HG03469 (cell line): ENCODE results near the gene ATP6V0B.

Experiments
- ATAC-seq: cut with Tn5 transposase; IDR thresholded peaks from one replicate; pipeline ENCODE4 v1.9.1; 2021; ENCODE audit warnings: mild to moderate bottlenecking, moderate library complexity, moderate number of reproducible peaks; ENCODE audit not compliant: unreplicated experiment

The ATP6V0B gene

DNA sequence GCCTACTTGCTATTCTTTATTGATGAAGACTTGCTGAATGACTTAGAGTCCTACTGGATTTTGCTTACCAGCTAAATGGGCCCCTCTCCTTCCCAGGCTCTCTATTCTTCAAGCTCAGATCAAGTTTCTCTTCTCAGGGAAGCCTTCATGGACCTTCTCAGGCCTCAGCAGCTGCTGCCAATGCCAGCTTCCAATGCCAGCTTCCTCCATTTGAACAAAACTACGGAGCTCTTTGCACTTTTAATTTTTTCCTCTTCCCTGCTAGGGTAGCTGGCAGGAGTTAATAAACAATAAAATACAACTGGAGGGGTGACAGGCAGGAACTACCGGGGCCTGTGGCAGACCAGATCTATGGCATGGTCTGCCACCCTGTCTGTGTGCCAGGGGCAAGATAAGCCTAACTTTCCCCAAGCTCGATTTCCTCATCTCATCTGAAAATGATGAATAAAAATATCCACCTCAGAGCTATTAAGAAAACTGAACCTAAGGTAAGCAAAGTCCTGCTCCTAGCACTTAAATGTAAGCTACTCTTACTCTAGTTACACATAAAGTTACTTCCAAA is 29.0 kb upstream of the ATP6V0B start:
- ATAC-seq, result no peak

DNA sequence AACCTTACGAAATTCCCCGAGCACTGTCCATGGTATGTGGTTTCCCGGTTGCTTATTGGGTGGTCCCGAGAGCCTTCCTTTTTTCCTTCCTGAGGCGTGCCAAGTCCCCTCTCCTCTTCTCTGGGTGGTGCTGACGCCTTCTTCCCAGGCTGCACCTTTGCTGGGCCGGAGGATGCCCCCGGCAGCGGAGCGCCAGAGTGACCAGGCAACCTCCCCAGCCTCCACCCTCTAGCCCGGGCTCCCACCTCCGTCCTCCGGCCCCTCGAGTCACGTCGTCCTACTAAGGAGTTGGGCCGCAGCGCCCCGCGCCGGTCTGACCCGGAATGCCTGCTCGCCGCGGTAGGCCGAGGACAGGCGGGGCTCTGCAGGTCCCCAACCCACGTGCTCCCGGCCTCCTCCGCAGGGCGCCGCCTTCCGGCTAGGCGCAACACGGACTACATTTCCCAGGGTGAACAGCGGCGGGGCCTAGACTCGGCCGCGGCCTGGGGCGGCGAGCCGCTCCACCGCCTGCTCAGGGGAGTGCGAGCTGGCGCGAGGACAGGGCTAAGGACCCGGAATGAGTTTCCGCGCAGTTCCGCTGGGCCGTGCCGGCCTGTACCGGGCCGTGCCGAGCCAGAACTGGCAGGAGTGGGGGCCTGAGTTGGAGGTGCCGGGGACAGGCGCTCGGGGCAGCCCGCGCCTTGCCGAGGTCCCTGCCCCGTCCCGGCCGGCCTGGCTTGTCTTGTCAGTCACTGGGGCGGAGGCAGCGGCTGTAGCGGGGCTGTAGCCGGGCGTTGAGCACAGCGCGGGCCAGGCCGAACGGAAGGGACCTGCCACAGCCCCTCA is 28.3 kb upstream of the ATP6V0B start, which contains the start of gene IPO13:
TSS of gene IPO13 (plus strand) at position 715 of the 825 bp plus-strand sequence. CDS start 651 bp downstream, outside the sequence.
- peak; percentile 85 for ATAC-seq

DNA sequence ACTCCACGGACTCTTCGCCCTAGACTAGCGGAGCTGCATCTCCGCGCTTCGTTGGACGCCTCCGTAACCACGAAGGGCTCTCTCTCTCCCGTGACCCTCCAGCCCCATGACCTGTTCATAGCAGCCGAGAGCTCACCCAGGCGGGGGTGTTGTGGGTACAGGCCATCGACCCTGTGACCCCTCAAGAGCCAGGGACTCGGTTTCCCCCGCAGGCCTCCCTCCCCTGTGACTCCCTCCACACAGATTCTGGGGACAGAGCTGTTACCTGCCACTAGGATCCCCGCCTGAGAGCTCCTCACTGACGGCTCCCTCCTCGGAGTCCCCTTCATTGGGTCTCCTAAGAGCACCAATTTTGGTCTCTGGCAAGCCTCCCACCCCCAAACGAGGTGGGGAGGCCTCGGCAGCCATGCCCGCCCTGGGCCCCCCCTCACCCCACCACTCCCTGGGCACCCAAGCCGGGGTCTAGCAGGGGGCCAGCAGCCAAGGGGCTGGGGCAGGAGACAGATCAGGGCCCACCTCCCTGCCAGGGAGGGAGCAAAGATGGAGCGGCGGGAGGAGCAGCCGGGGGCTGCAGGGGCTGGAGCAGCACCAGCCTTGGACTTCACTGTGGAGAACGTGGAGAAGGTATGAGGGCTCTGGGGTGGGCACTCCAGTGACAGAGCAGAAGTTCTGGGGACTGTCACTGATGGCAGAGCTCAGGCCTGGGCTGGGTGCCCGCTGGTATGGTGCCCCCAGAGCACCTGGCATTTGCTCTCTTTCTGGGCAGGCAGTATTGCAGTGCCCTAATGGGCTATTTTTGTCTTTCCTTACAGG is 27.5 kb upstream of the ATP6V0B start:
- no peak for ATAC-seq

DNA sequence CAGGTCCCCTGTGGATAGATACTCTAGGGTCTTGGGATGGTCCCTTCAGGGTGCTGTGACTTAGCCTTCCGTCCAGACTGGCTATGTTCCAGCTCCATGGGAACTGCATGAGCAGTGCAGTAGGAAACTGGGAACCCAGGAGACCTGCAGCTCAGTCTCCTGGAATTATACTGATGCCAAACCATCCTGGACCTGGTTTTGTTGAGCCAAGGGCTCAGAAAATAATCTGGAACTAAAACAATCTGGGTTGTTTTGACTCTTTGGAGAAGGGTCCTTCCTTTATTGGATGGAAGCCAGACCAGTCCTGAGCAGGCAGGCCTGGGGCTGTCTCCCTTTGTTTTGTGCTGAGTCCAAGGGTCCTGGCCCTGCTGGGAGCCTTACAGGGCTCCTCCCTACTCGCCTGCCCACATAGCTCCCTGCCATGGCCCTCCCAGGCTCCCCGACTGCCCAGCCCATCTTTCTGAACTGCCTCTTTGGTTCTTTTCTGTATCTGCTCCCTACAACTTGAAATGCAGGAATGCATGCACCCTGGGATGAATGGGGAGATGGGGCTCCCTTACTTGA is 26.8 kb upstream of the ATP6V0B start:
- ATAC-seq, result no peak

DNA sequence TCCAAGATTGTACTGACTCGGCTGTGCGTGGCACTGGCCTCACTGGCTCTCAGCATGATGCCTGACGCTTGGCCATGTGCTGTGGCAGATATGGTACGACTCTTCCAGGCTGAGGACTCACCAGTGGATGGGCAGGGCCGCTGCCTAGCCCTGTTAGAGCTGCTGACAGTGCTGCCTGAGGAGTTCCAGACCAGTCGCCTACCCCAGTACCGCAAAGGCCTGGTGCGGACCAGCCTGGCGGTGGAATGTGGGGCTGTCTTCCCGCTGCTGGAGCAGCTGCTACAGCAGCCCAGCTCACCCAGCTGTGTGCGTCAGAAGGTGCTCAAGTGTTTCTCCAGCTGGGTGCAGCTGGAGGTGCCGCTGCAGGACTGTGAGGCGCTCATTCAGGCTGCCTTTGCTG is 25.1 kb upstream of the ATP6V0B start:
- no peak for ATAC-seq

DNA sequence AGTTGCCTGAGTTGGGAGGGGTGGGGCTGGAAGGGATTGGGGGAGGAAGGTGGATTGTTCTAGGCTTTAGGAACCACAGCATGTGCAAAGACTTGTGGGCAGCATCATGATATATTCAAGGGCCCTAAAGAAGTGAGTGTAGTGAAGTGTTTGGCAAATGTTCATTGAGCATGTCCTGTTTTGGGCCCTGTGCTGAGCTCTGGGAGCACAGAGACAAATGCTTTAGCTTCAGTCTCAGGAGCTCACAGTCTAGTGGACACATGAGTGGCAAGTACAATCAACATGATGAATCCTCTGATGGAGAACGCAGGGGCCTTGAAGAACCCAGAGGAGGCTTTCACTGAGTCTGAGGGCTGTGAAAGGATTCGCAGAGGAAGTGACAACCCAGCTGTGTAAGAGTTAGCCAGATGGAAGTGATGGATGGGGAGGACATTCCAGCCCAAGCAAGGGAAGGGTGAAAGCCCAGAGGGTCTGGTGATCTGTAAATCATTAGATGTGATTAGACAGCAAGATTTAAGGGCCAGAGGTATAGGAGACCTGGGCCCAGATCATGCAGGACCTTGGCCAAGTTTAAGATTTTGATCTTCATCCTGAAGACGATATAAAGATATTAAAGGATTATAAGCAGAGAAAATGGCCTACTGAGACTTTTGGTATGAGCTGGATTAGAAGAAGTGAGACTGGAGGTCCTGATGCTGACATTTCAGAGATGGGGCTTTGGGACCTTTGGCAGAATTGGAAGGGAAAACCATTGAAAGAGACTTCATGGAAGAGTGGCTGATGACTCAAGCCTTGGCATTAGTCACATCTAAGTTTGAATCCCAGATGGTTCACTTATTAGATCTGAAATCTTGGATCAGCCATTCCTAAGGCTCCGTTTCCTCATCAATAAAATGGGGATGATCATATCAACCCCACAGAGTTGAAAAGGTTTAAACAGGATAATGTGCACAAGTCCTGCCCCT is 23.5 kb upstream of the ATP6V0B start:
- no peak for ATAC-seq

DNA sequence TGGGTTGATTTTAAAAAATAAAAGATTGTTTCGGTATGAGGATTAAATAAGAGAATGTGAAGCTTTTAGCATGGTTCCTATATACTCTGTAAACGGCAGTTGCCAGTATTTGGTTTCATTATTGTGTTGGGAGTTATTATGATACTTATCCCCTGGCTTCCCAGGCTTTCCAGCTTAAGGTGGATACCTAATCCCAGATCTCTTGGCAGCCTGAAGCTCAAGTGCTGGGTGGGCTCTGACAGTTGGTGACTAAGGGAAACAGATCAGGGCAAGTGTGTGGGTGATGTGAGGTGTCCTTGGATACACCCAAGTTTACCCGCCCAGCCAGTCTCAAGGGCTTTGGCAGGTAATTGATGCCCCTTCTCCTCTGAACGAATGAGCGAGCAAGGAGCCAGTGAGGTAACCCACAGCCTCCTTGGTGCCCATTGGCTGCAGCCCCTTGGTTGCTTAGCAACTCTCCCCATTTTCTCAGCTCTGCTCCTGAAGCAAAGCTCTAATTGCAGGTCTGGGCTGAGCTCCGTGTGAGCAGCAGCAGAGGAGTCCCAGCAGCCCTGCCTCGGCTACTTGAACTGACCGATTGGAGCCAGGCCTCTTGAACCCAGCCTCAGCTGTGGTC is 21.9 kb upstream of the ATP6V0B start:
- ATAC-seq, result no peak

DNA sequence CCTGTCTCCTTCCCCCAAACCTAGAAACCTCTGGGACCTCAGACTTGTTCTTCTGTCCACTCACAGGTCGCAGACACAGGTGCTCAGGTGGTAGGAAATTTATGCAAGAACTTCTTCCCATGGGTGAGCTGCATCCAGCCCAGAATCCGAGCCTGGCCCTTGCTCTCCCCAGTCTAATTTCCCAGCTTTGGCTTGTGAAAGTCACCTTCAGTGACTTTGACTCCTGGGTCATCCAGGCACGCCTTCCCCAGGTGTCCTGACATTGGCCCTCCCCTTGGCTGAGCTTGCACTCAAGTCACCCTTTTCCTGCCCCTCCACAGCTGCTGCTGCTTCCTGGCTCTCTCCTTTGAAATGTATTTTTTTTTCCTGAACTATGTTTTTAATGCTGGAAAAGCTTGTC is 21.4 kb upstream of the ATP6V0B start:
- ATAC-seq, result no peak

DNA sequence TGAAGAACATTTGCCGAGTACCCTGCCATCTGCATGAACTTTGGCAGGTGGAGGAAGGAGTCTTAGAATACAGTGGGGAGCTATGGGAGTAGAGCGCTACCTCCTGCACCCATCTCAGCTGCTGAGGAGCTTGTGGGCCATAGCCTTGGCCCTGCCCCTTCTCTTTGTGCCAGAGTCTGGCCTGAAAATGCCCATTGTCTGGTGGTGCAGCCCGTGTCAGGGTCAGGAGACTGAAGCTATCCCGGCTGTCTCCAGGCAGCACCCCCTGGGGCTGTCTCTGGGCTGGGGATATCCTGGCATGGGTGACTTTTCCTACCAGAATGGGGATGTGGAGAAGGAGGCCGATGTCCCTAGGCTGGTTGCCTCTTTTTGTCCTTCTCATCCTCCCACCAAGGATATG is 20.7 kb upstream of the ATP6V0B start:
- ATAC-seq, result no peak

DNA sequence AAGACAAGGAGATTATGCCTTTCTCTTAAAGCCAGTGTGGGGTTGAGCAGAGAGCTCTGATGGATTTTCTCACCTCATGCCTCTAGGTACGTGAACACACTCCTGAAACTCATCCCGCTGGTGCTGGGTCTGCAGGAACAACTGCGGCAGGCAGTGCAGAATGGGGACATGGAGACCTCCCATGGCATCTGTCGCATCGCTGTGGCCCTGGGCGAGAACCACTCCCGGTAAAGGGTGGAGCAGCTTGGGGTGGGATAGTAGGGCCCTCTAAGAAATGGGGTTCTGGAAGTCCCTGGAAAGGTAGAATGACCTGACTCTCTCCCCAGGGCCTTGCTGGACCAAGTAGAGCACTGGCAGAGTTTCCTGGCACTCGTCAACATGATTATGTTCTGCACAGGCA is 18.5 kb upstream of the ATP6V0B start:
- ATAC-seq, result no peak

DNA sequence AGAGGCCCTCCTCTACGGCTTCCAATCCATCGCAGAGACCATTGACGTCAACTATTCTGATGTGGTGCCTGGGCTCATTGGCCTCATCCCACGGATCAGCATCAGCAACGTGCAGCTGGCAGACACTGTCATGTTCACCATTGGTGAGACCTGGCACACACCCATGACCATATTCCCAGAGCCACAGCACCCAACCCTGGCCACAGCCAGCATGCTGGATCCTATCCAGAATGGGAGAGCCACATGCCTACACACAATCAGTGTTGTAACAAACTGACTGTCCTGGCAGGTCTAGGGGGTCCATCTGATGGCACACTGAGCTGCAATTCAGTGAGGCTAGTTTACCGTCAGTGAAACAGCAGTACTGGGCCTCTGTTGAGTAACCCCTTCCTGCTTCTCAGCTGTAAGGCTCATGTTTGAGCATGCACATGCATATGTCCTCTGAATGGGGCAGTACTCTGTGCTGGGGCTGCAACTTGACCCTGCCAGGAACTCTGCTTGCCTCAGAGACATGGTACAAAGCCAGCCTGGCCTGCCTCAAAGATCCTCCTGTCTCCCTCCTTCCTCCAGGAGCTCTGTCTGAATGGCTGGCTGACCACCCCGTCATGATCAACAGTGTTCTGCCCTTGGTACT is 17.2 kb upstream of the ATP6V0B start:
- ATAC-seq, result no peak

DNA sequence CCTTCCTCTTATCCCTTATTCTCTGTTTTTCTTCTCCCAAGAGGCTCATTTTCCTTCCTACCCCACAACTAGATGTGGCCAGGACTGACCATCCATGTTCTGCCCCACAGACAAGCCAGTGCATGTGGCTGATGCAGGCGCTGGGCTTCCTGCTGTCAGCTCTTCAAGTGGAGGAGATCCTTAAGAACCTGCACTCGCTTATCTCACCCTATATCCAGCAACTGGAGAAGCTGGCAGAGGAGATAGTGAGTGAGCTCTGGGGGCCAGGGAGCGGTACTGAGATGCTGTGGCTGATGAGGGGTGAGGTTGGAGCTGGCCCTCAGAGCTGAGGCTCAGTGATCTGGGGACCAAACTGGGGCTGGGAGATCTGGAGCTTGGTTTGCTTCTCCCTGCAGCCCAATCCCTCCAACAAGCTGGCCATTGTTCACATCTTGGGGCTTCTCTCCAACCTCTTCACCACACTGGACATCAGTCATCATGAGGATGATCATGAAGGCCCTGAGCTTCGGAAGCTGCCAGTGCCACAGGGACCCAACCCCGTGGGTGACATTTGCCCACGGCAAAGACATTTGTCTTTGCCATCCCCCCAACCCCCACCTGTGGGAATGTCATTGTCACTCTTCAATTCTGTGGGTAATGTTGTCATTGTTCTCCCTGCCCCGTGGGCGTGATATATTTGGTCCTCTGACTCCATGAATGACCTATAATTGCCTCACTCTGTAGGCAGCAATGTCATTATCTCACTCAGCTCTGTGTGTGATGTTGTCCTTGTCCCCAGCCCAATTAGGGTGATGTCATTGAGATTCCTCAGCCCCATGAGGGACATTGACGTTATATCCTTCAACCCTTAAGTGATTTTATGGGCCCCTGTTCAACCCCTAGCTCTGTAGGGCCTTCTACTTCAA is 16.2 kb upstream of the ATP6V0B start:
- ATAC-seq, result no peak

DNA sequence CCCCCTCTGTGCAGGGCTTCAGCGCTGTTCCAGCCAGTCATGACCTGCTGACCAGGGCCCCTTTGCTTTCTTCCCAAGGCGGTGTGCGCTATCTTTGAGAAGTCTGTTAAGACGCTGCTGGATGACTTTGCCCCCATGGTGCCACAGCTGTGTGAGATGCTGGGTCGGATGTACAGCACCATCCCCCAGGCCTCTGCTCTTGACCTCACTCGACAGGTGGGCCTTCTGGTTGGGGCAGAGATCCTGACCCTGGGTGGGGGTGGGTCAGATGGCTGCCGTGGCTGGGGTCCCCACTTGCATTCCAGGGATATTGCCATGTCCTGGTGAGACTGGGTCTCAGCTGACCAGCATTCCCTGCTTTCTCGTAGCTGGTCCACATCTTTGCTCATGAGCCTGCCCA is 14.0 kb upstream of the ATP6V0B start:
- no peak for ATAC-seq

DNA sequence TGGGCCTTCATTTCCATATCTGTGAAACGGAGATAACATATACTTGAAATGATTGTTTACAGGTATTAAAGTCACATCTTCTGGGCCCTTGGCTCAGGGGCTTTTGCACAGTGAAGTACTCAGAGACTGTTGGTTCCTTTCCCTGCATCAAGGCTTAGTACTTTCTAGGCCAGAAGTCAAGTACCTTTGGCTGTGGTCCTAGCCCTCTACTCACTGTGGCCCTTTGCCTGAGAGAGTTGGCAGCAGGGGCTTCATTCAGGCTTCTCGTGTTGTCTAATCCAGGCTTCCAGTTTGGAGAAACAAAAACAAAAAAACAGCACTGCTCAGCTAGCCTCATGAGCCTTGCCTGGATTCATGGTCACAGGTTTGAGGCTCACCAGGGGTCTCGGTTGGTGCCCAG is 13.1 kb upstream of the ATP6V0B start:
- ATAC-seq, result no peak

DNA sequence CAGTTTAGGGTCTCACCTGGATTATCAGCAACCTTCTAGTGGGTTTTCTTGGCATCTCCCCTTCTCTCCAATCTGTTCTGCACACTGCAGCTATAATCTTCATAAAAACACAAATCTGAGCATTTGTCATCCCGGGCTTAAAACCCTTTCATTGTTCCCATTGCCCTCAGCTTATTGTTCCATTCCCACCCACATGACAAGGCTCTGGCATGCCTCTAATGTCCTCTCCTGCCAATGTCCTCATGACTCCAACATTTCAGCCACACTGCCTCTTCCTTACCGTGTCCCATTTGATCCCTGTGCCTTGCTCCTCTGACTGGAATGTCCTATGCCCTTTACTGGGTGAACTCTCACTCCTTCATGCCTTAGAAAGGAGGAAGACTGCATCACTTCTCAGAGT is 12.4 kb upstream of the ATP6V0B start:
- ATAC-seq, result no peak

DNA sequence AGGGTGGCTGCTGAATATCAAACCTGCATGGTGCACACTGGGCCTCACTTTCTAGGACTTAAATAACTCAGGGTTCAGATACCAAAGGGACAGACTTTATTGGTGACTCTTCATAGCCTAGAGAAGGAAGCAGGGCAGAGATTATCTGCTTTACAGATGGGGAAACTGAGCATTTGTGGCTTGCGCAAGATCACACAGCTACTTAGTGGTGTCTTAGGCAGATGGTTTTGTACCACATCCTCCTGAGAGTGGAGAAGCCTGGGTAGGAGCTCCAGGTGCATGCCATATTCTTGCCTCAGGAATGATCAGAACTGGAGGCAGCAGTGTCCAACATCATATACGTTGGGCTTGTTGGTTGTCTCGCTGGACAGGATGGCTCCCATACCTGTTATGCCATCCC is 11.8 kb upstream of the ATP6V0B start:
- no peak for ATAC-seq

DNA sequence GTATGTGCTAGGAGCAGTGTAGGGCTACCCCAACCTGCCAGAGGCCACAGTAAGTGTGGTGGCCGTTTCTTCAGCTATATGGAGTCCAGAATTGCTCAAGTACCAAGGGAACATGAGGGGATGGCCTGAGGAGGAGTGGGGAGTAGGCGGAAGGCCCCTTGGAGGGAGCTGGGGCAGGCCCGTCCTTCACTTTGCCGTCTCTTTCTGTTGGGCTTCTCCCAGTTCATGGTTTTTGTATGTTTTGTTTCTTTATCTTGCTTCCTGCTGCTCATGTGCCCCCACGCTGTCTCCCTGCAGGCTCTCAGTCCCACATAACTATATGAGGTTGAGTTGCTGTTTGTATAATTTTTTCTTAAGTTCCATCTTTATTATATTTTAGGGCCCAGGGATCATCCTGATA is 10.9 kb upstream of the ATP6V0B start:
- ATAC-seq, result no peak

DNA sequence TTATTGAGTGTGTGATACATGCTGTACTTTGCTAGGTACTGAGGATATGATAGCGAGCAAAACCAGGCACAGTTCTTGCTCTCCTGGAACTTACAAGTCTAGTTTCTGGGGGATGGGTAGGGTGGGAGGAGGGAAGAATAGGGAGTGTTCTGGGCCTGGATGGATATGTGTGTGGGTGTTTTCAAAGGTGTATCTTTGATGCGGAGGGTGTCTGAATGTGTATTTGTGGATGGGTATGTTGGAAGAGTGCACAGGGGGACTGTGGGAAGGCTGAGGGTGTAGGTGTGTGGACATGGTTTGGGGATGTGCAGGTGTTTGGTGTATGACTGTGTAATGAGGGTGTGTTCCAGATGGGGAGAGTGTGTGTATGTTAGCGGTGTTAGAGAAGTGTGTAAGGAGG is 9.4 kb upstream of the ATP6V0B start:
- ATAC-seq, result no peak
